HuH-7 (cell line): Measurements from ENCODE around the gene NHLH1.

ENCODE experiments used
- DNase-seq: peaks from one replicate; pipeline ENCODE4 v3.0.0; 2011; ENCODE audit warnings: low spot score

Gene NHLH1

DNA sequence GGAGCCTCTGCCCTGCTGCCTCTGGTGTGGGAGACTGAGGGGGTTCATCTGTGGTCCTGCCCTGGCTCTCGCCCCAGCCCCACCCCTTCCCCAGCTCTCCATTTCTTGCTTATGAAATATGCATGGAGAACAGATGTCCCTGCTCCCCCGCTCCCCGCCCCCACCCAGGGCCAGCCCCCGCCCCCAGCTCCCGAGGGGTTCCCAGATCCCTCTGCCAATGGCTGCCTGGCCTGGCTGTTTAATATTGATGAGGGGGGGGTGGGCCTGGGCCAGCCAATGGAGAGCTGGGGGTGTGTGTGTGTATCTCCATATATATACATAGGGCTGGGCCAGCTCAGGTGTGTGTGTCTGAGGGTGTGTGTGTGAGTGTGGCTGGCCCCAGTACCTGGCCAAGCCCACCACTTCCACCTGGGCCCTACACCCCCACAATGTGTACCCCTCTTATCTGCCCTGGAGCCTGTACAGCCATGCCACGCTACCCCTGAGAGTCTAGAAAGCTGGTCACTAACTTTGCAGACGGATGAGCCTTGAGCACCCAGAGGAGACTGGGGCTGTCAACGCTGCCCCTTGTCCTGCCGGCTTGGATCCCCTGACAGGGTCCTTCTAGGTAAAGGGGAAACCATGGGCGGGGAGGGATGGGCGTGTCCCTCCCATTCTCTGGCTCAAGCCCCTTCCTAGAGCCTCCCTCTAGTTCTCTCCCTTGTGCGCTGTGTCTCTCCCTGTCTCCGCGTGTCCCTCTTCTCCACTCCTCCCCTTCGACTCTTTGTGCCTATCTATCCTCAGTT lies at the start of gene NHLH1:
Gene NHLH1 (plus strand): TSS at position 341 of the 785 bp plus-strand sequence. CDS start 3,661 bp downstream, outside the sequence.
- no peak for DNase-seq

DNA sequence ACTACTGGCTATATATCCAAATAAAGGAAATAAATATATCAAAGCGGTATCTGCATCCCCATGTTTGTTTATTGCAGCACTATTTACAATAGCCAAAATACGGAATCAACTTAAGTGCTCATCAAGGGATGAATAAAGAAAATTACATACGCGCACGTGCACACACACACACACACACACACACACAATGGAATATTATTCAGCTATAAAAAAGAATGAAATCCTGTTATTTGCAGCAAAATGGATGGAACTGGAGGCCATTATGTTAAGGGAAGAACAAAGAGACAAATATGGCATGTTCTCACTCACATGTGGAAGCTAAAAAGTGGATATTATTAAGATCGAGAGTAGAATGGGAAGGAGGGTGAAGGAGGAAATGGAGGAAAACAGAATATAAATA lies 44.0 kb upstream of the NHLH1 start:
- no peak for DNase-seq

DNA sequence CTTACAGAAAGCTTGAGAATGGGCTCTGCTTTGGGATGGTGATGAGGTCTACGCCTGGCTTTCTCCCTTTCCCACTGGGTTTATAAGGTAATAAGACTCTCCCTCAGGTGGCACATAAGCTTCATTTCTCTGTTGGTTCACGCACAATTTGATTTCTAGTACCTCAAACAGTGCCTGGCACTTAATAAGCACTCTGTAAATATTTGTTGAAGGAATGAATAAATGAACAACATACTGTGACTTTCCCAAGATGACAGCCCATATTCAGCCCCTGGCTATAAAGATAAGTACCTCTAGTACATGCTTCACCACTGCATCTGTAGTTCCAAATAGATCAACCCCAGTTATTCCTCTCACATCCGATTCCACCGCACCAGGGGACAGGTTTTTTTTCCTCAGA lies 41.6 kb upstream of the NHLH1 start:
- no peak for DNase-seq

- DNase-seq, result no peak
Measured at GRCh38 chr1:160326418-160326817, 40.5 kb upstream of the NHLH1 start.

DNA sequence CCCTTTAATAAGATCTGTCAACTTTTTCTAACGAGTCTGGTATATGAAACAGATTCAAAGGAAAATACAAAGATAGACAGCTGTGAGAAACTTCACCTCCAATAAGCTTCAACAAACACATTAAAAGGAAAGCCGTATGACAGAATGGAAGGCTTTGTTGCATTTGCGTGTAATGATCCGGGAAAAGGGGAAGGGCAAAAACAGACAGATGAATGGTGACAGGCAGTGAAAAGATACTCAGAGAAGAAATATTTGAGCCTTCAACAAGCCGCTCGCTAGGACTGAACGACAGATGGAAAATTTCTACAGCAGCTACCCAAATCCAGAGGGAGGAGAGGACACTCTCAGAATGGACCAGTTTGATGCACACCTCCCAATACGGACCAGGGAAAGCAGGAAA lies 38.7 kb upstream of the NHLH1 start:
- no peak for DNase-seq

GRCh38 chr1:160330119-160330518 lies 36.8 kb upstream of the NHLH1 start:
- DNase-seq, result no peak

GRCh38 chr1:160332516-160332915 lies 34.4 kb upstream of the NHLH1 start:
- no peak for DNase-seq

DNA sequence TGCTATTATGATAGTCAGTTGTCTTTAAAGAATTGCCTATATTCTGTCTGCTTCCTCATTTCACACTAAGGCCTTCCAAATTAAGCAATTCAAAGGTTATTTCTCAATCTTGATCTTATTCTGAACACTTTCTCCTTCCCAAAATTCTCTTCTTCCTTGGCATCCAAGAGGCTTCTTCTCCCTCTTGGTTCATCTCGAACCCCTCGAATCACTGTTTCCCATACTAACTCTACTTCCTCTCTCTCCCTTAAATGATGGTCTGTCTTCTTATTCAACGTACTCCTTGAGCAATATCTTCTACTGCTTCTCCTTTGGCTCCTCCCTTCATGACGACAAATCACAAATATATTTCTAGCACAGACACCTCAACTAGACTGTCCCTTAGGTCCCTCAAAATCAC lies 28.3 kb upstream of the NHLH1 start:
- DNase-seq, result no peak

DNA sequence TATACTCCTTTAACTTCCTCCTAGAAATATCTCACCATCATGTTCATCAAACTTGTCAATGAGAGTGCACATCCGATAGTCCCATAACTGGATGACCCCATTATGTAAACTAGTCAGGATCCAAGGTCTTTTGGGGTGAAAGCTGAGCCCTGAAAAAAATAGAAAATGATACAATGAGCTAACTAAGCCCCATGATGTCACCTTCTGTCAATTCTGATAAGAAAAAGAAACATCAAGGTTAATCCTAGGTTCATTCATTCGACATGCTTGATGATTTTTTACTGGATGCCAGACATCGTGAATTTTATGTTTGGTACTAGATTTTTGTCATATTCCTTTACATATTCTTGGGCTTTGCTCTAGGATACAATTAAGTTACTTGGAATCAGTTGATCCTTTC lies 26.7 kb upstream of the NHLH1 start:
- no peak for DNase-seq

DNA sequence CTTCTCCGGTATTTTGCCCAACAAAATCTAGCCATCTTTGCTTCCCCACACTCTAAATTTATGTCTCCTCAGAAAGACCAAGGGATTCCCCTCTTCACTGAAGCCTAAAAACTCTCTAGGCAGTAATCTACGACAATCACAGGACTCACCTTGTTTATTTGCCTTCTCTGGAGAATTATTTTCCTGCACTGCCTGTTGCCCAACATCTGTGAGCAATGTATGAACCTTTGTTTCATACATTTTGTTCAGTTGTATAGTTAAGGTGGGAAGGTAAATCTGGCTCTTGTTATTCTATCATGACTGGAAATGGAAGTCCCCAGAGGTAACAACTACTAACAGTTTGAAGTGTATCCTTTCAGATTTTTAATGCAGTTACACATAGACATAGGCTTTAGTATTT lies 26.0 kb upstream of the NHLH1 start:
- DNase-seq, result no peak

DNA sequence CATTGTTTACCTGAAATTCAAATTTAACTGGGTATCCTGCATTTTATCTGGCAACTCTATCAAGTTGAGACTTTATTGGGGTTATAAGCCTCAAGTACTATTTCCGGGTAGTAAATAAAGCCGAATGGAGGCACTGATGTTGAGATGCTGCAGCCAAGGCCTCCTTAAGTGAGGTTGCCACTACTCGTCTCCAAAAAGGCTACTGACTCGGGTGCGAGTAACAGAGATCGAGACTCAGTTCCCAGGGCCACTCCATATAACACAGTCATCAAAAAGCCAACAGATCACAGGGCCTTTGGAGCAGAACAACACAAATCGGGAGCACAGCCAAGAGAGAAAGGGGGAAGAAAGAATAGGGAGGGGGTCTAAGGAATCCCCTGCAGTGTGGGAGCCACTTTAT lies 24.3 kb upstream of the NHLH1 start:
- no peak for DNase-seq

DNA sequence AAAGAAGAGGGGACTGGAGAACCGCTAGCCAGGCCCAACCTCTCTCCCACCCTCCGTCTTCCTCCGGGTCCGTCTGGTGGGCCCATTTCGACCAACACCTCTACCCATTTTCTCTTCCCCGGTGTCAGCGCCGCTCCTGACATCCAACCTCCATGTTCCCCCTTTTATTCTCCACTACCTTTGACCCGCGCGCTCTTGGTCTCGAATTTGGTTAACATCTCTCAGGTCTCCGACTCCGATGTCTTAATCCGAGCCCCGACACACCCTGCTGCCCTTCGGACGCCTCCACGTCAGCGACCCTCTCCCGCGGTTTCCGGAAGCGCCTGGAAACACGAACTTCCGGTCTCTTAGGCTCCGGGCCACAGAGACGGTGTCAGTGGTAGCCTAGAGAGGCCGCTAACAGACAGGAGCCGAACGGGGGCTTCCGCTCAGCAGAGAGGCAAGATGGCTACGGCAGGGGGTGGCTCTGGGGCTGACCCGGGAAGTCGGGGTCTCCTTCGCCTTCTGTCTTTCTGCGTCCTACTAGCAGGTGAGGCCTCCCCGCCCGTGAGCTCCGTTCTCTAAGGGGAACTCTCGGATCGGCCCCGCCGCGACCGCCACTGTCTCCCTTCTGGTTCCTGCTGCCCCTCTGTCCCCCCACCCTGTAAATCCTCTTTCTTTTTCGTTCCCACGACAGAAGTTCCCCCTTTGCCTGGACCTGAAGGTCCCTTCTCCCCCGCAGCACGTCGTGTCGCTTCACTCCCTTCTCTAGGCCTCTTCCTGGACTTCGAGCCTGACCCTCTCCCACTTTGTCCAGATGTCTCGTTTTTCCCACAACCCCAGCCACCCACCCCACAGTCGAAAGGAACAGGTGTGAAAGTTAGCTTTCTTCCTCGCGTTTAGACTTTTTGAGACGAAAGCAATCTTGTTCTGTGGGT lies 23.7 kb upstream of the NHLH1 start, which contains the start of the genes COPA and NCSTN:
Gene COPA (minus strand): TSS at position 298 of the 917 bp plus-strand sequence. CDS start 80 bp downstream, at position 218.
Gene NCSTN (plus strand): TSS at position 431 of the 917 bp plus-strand sequence. CDS start 14 bp downstream, at position 445.
- DNase-seq, result peak; percentile 76

GRCh38 chr1:160344241-160344640 lies 22.6 kb upstream of the NHLH1 start:
- no peak for DNase-seq

DNA sequence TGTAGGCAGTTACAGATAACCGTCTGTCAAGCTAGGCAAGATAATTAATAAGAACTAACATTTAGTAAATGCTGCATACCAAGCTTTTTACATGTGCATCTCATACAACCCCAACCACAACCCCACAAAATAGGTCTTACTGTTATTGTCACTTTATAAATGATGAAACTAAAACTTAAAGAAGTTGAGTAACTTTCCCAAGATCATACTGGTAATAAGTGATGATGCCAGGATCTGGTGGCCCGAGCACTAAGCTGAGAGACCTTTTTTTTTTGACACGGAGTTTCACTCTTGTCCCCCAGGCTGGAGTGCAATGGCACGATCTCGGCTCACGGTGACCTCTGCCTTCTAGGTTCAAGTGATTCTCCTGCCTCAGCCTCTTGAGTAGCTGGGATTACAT lies 21.9 kb upstream of the NHLH1 start:
- DNase-seq, result no peak

GRCh38 chr1:160346463-160346862 lies 20.4 kb upstream of the NHLH1 start:
- DNase-seq, result no peak

GRCh38 chr1:160346958-160347357 lies 19.9 kb upstream of the NHLH1 start:
- no peak for DNase-seq

DNA sequence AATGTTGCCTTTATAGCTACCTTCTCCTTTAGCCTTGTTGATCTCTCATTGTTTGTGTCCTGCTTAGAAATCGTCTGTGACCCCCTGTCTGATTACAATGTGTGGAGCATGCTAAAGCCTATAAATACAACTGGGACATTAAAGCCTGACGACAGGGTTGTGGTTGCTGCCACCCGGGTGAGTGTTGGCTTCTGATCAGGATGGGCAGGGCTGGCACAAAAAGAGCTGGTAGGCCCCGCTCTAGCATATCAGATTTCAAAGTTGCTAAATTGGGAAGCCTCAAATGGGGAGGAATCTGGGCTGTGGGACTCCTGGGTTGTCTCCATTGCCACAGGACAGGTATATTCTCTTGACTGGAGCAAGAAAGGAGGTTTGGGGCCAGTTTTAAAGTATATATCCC lies 15.2 kb upstream of the NHLH1 start:
- no peak for DNase-seq

DNA sequence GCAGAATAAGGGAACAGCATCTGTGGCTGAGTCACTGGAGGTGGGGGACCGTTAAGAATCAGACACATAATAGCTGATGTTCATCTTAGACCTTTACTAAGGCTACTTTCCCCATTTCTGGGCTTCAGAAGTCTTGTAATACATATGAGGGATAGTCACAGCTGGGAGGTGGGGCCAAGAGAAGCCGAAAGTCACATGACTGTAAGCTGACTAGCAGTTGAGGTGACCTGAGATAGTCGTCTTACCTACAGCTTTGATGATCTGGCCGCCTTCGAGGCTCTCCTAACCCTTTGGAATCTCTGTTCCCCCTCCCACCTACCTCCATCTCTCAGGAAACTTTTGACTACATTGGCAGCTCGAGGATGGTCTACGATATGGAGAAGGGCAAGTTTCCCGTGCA lies 14.3 kb upstream of the NHLH1 start:
- DNase-seq, result no peak

DNA sequence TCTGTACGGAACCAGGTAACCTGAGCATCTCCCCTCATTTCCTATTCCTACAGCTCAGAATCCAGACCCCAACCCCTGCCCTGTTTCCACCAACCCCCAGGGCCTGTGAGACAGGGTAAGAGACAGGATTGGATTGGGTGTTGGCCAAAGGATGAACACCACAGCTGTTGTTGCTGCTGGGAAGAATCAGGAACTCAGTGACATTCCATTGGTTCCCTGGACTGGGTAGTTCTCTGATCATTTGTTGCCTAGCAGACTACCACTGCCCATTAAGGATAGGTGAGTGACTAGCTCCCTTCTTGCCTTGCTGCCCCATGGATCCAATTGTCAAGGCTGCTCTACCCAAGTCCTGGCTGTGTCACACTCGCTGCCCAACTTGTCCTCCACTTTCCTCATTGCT lies 13.6 kb upstream of the NHLH1 start:
- no peak for DNase-seq

DNA sequence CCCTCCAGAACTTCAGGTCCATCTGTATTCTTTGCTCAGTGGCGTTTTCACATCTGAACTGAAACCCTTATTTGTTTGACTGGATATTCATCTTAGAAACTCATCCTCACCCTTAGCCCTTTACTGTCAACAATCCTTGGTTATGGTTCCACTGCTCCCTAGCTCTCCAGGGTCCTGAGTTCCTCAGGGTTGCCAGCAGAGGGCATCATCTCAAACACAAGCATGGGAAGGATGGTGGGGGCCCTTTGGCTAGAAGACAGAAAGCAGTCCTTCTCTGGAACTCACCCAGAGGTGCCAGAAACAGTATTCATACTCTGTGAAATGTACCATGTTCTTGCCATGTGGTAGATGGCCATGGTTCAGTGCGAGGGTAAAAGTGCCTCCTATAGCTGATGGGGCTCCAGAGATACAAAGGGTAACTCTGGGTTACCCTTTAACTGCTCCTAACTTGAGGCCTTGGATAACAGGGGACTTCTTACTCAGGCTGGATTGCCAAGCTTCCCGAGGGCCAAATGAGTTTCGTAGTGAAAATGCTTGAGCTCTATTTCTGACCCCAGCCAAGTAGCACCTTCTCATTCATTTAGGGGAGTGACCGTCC lies 12.4 kb upstream of the NHLH1 start:
- peak; percentile 47 for DNase-seq

- no peak for DNase-seq
Measured at GRCh38 chr1:160357286-160358002, 9.4 kb upstream of the NHLH1 start.

DNA sequence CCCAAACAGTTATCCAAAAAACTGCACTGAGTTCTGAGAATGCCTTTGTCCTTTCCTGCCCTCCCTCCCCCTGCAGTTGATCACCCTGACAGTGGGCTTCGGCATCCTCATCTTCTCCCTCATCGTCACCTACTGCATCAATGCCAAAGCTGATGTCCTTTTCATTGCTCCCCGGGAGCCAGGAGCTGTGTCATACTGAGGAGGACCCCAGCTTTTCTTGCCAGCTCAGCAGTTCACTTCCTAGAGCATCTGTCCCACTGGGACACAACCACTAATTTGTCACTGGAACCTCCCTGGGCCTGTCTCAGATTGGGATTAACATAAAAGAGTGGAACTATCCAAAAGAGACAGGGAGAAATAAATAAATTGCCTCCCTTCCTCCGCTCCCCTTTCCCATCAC lies 8.8 kb upstream of the NHLH1 start:
- no peak for DNase-seq
